Keratinocyte (primary cell): Measurements from ENCODE around the gene FOXP4. TPM values are rescaled to one million over a fixed set of nuclear protein-coding genes. Genes with fewer than 3 reads are reported as not detected.

ENCODE experiments used
- DNase-seq: peaks from one replicate; pipeline ENCODE4 v3.0.0-alpha.2; 2011; ENCODE audit warnings: low read depth, missing footprints, low spot score
- FAIRE-seq: peaks from 2 replicates; lab custom pipeline; 2011; peaks lifted over from hg19 to GRCh38; lab: Jason Lieb, UNC
- H2AFZ ChIP-seq: 2 replicates; pipeline ENCODE4 v1.6.0; 2012; ENCODE audit warnings: low read length, control low read depth, inconsistent platforms; ENCODE audit not compliant: control insufficient read depth
- H3K27ac ChIP-seq: 2 replicates; pipeline ENCODE4 v1.5.1; 2011; ENCODE audit warnings: low read length; ENCODE audit not compliant: control insufficient read depth, insufficient read depth
- H3K27me3 ChIP-seq: 3 replicates; pipeline ENCODE4 v1.6.0; 2011; ENCODE audit warnings: low read length; ENCODE audit not compliant: control insufficient read depth, insufficient read depth; ENCODE audit errors: extremely low read depth
- H3K36me3 ChIP-seq, 2 experiments: 2 replicates in 1 of 2; 3 replicates in 1 of 2; pipeline ENCODE4 v1.5.1; 2011; ENCODE audit warnings: low read length in 2 of 2, mild to moderate bottlenecking in 1 of 2; ENCODE audit not compliant: control insufficient read depth in 2 of 2, insufficient read depth in 2 of 2; ENCODE audit errors: extremely low read depth in 1 of 2
- H3K4me1 ChIP-seq: 3 replicates; pipeline ENCODE4 v1.5.1; 2011; ENCODE audit warnings: low read length; ENCODE audit not compliant: control insufficient read depth, insufficient read depth; ENCODE audit errors: extremely low read depth
- H3K4me2 ChIP-seq: 3 replicates; pipeline ENCODE4 v1.6.0; 2011; ENCODE audit warnings: low read depth, low read length; ENCODE audit not compliant: control insufficient read depth, insufficient read depth; ENCODE audit errors: extremely low read depth
- H3K4me3 ChIP-seq, 3 experiments: fragments of 200-600 bp in 1 of 3; sonication (generic) in 1 of 3; 2 replicates in 2 of 3; 3 replicates in 1 of 3; pipeline ENCODE4 v1.5.1; 2011 to 2016; ENCODE audit warnings: low read length in 3 of 3, mild to moderate bottlenecking in 3 of 3, control low read depth in 2 of 3, inconsistent platforms in 1 of 3, low read depth in 1 of 3, mixed read lengths in 1 of 3, mixed run types in 1 of 3, moderate library complexity in 1 of 3; ENCODE audit not compliant: control insufficient read depth in 2 of 3, insufficient read depth in 2 of 3; ENCODE audit errors: extremely low read depth in 1 of 3
- H3K79me2 ChIP-seq: 2 replicates; pipeline ENCODE4 v1.6.0; 2012; ENCODE audit warnings: low read length; ENCODE audit not compliant: control insufficient read depth, insufficient read depth
- H3K9ac ChIP-seq: 3 replicates; pipeline ENCODE4 v1.6.0; 2011; ENCODE audit warnings: low read length; ENCODE audit not compliant: control insufficient read depth, insufficient read depth; ENCODE audit errors: extremely low read depth
- H3K9me1 ChIP-seq: 3 replicates; pipeline ENCODE4 v1.6.0; 2011; ENCODE audit warnings: low read length; ENCODE audit not compliant: control insufficient read depth, insufficient read depth; ENCODE audit errors: extremely low read depth
- H3K9me3 ChIP-seq: 2 replicates; pipeline ENCODE4 v1.5.1; 2012; ENCODE audit warnings: low read depth, low read length; ENCODE audit not compliant: control insufficient read depth
- H4K20me1 ChIP-seq: 3 replicates; pipeline ENCODE4 v1.6.0; 2011; ENCODE audit warnings: low read length; ENCODE audit not compliant: control insufficient read depth, insufficient read depth; ENCODE audit errors: extremely low read depth
- CTCF ChIP-seq, 3 experiments: IDR thresholded peaks in 1 of 3; conservative IDR thresholded peaks in 1 of 3; optimal IDR thresholded peaks in 1 of 3; 2 replicates in 2 of 3; 3 replicates in 1 of 3; pipeline versions ENCODE3 to v1.5.1; 2011; ENCODE audit warnings: low read length in 3 of 3, mild to moderate bottlenecking in 3 of 3, moderate library complexity in 2 of 3, control low read depth in 1 of 3, inconsistent platforms in 1 of 3; ENCODE audit not compliant: insufficient read depth in 2 of 3; ENCODE audit errors: extremely low read depth in 1 of 3
- EZH2 ChIP-seq: IDR thresholded peaks from one replicate; pipeline ENCODE4 v1.6.1; 2012; ENCODE audit warnings: inconsistent platforms, mild to moderate bottlenecking, low read length, moderate library complexity
- dilution Hi-C: fragments of 300-500 bp; cut with MboI; formaldehyde crosslinking; loops from one replicate; pipeline ENCODE4 v1.7.0; 2020; ENCODE audit warnings: low sequenced_read_pairs; ENCODE audit not compliant: extremely low pct_ligation_motif_present
- polyA plus RNA-seq, 5 experiments: library from polyadenylated mRNA; depleted of rRNA in 3 of 5; stranded (reverse) in 3 of 5; stranded (forward) in 1 of 5; unstranded in 1 of 5; fragments of >200 nt; gene quantifications; 1 replicate in 1 of 5; 2 replicates in 3 of 5; 3 replicates in 1 of 5; pipeline versions ENCODE4 v1.2.1 to v1.2.3, GENCODE V29; 2011 to 2012; ENCODE audit warnings: missing spikeins in 2 of 5, low read depth in 1 of 5, low replicate concordance in 1 of 5

FOXP4 gene
- polyA plus RNA-seq, 1 donor (not counting 4 experiments of a cell fraction or from before 2014, with no cell fraction given) = 1.1 TPM

GRCh38 chr6:41636833-41637193 is 90.6 kb downstream of the FOXP4 start:
- H3K9ac ChIP-seq = peak overlapping the region; percentile 93
- H3K4me1 ChIP-seq = peaks cover 29% of the 10 kb centered on the region
- peaks cover 8% of the 10 kb centered on the region for H4K20me1 ChIP-seq
- peak overlapping the region; percentile 90 for H3K27ac ChIP-seq
- dilution Hi-C loops = no loop called here
- TF ChIP-seq CTCF (optimal IDR thresholded peaks at IDR 0.05 in 1 of 3, IDR thresholded peaks at IDR 0.05 in 1 of 3, conservative IDR thresholded peaks at IDR 0.05 in 1 of 3; ENCODE audit: extremely low read depth in 1 of 3, insufficient read depth in 2 of 3, low read length in 3 of 3) = no peak
- TF ChIP-seq EZH2 = no peak
- FAIRE-seq (peak; percentile 74), DNase-seq (peak; percentile 60)
- peaks cover 14% of the 10 kb centered on the region in 2 experiments for H3K36me3 ChIP-seq
- no peaks in the 10 kb centered on the region for H3K9me3 ChIP-seq
- no peaks in the 10 kb centered on the region for H3K27me3 ChIP-seq
- H3K4me2 ChIP-seq = peak overlapping the region; percentile 74
- H3K79me2 ChIP-seq = peaks cover 36% of the 10 kb centered on the region
- peak overlapping the region; percentile 78 for H2AFZ ChIP-seq
- no peaks in the 10 kb centered on the region for H3K9me1 ChIP-seq
- peak overlapping the region; percentile 79 to 89 (median 86) for H3K4me3 ChIP-seq

- Histone ChIP-seq H3K9ac (peak overlapping the region; percentile 93), H3K4me1 (peaks cover 34% of the 10 kb centered on the region), H3K9me1 (no peaks in the 10 kb centered on the region), H3K9me3 (no peaks in the 10 kb centered on the region), H4K20me1 (peaks cover 8% of the 10 kb centered on the region), H3K36me3 (peaks cover 14% of the 10 kb centered on the region in 2 experiments), H3K79me2 (peaks cover 38% of the 10 kb centered on the region), H3K27ac (peak overlapping the region; percentile 90), H2AFZ (no peak overlapping the region), H3K4me3 (peak overlapping the region; percentile 79 to 89 (median 86)), H3K27me3 (no peaks in the 10 kb centered on the region), H3K4me2 (peak overlapping the region; percentile 74)
- FAIRE-seq = no peak
- dilution Hi-C loops = no loop called here
- TF ChIP-seq CTCF (optimal IDR thresholded peaks at IDR 0.05 in 1 of 3, IDR thresholded peaks at IDR 0.05 in 1 of 3, conservative IDR thresholded peaks at IDR 0.05 in 1 of 3; ENCODE audit: extremely low read depth in 1 of 3, insufficient read depth in 2 of 3, low read length in 3 of 3) (no peak), EZH2 (no peak)
- DNase-seq = no peak
Observed at GRCh38 chr6:41637194-41638001, 91.2 kb downstream of the FOXP4 start.
